Right ventricle myocardium inferior (tissue), 1 donor: Measurements from ENCODE around the gene CFAP221. TPM values are rescaled to one million over a fixed set of nuclear protein-coding genes. Genes with fewer than 3 reads are reported as not detected.

ENCODE experiments used
- ATAC-seq: fragments of 200-7000 bp; cut with Tn5 transposase; one replicate; pipeline ENCODE4 v1.9.1; 2020; ENCODE audit warnings: mild to moderate bottlenecking, moderate library complexity
- DNase-seq: peaks from one replicate; pipeline ENCODE4 v3.0.0; 2021; ENCODE audit errors: missing footprints
- intact Hi-C: fragments of 100-400 bp; cut with DNase I; formaldehyde crosslinking; loops from one replicate; pipeline ENCODE4 v1.11.0; 2022
- total RNA-seq: library from RNA; stranded (reverse); fragmentation: NEBNext Ultra II Directional; extraction: Animal tissue kit (Norgen Biotek cat#: 25700); gene quantifications from one replicate; pipeline ENCODE4 v1.2.1, GENCODE V29; 2021
- donor health status: DM: no; HTN: yes; CAD: no; lungs with severe emphysema.

CFAP221 gene
- total RNA-seq, 1 donor from 2014 or later: 0.51 TPM

GRCh38 chr2:119702203-119702917 is 158.1 kb downstream of the CFAP221 start:
- no peak for DNase-seq
- intact Hi-C loops: loop anchor here (5.0 to 10.0 kb wide), 2 partner anchors 475 to 612 kb away; no protein-coding TSS in a partner anchor
- ATAC-seq: no peak

GRCh38 chr2:119702918-119703401 is 158.7 kb downstream of the CFAP221 start:
- intact Hi-C loops: loop anchor here (5.0 to 10.0 kb wide), 2 partner anchors 474 to 612 kb away; no protein-coding TSS in a partner anchor
- DNase-seq: peak; percentile 87
- ATAC-seq: peak; percentile 86

- no peak for DNase-seq
- intact Hi-C loops: loop anchor here (5.0 to 10.0 kb wide), 2 partner anchors 474 to 611 kb away; no protein-coding TSS in a partner anchor
- no peak for ATAC-seq
Measured at GRCh38 chr2:119703526-119703925, 159.3 kb downstream of the CFAP221 start.

- intact Hi-C loops: loop anchor here (5.0 to 10.0 kb wide), 2 partner anchors 473 to 610 kb away; no protein-coding TSS in a partner anchor
- DNase-seq (no peak), ATAC-seq (no peak)
Measured at GRCh38 chr2:119704670-119705120, 160.4 kb downstream of the CFAP221 start.

- intact Hi-C loops: loop anchor here (10.0 kb wide), 1 partner anchor 609 kb away; no protein-coding TSS in a partner anchor
- no peak for ATAC-seq
- DNase-seq: no peak
Measured at GRCh38 chr2:119706221-119706620, 162.0 kb downstream of the CFAP221 start.

Other genes starting within 250 kb of the CFAP221 start
- gene C2orf76, start 177.6 kb upstream of the CFAP221 start, total RNA-seq: 6.8 TPM
- gene DBI, start 177.5 kb upstream of the CFAP221 start, total RNA-seq: 299 TPM
- 4.5 TPM for gene TMEM37, start 112.6 kb upstream of the CFAP221 start, total RNA-seq
- 0.41 TPM for gene SCTR, start 20.0 kb upstream of the CFAP221 start, total RNA-seq
- gene TMEM177, start 134.8 kb downstream of the CFAP221 start, total RNA-seq: 10.5 TPM
- gene PTPN4, start 215.5 kb downstream of the CFAP221 start, total RNA-seq: 40.4 TPM